Endothelial cell of umbilical vein (primary cell): ENCODE measurements around the gene TPR. TPM values are rescaled to one million over a fixed set of nuclear protein-coding genes. Genes with fewer than 3 reads are reported as not detected.

ENCODE experiments used
- BruUV-seq: library from RNA; stranded (reverse); fragments of 400-500 nt; replicated peaks from 2 replicates; lab custom pipeline; 2021; lab: Mats Ljungman, UMichigan
- CTCF ChIA-PET: fragments of 300-600, 350-600 bp; sonication (Branson Sonifier 250); formaldehyde crosslinking; loops from one replicate; lab custom pipeline; 2021; ENCODE audit warnings: antibody characterized with exemption, inconsistent platforms; lab: Charles Lee
- POLR2A ChIA-PET: fragments of 300-600, 350-600 bp; sonication (Branson Sonifier 250); formaldehyde crosslinking; loops from one replicate; lab custom pipeline; 2021; ENCODE audit warnings: antibody characterized with exemption, inconsistent platforms; lab: Charles Lee
- DNase-seq: peaks from one replicate; pipeline ENCODE4 v3.0.0-alpha.2; 2011; ENCODE audit warnings: low read depth, low spot score
- FAIRE-seq: peaks from 2 replicates; lab custom pipeline; 2011; peaks lifted over from hg19 to GRCh38; lab: Jason Lieb, UNC
- H2AFZ ChIP-seq: 2 replicates; pipeline ENCODE4 v1.6.0; 2012; ENCODE audit warnings: low read depth, low read length, control low read depth, inconsistent platforms
- H3K27ac ChIP-seq: 2 replicates; pipeline ENCODE4 v1.5.1; 2011; ENCODE audit warnings: low read depth, mild to moderate bottlenecking, control low read depth, low read length, moderate library complexity; ENCODE audit not compliant: insufficient read depth
- H3K27me3 ChIP-seq, 2 experiments: 2 replicates each; pipeline versions ENCODE4 v1.6.0 to v1.6.1; 2011; ENCODE audit warnings: low read length in 2 of 2, mixed read lengths in 1 of 2; ENCODE audit not compliant: control insufficient read depth in 2 of 2, insufficient read depth in 2 of 2
- H3K36me3 ChIP-seq, 2 experiments: 2 replicates in 1 of 2; 3 replicates in 1 of 2; pipeline ENCODE4 v1.5.1; 2011; ENCODE audit warnings: low read length in 2 of 2, mild to moderate bottlenecking in 1 of 2, moderate library complexity in 1 of 2; ENCODE audit not compliant: control insufficient read depth in 2 of 2, insufficient read depth in 2 of 2; ENCODE audit errors: extremely low read depth in 1 of 2
- H3K4me1 ChIP-seq: 3 replicates; pipeline ENCODE4 v1.5.1; 2011; ENCODE audit warnings: mild to moderate bottlenecking, low read length; ENCODE audit not compliant: control insufficient read depth, insufficient read depth; ENCODE audit errors: extremely low read depth
- H3K4me2 ChIP-seq: 2 replicates; pipeline ENCODE4 v1.6.1; 2011; ENCODE audit warnings: low read length, control low read depth, mixed read lengths; ENCODE audit not compliant: insufficient read depth
- H3K4me3 ChIP-seq, 3 experiments: fragments of 200-600 bp in 1 of 3; sonication (generic), shearing (Covaris generic) in 1 of 3; replicated peaks in 1 of 3; 2 replicates each; pipeline ENCODE4 v1.5.1; 2011 to 2016; ENCODE audit warnings: control low read depth in 3 of 3, low read length in 3 of 3, mild to moderate bottlenecking in 2 of 3, inconsistent platforms in 1 of 3, low read depth in 1 of 3, moderate library complexity in 1 of 3; ENCODE audit not compliant: insufficient read depth in 1 of 3
- H3K79me2 ChIP-seq: 2 replicates; pipeline ENCODE4 v1.6.0; 2012; ENCODE audit warnings: low read length, inconsistent platforms; ENCODE audit not compliant: control insufficient read depth, insufficient read depth
- H3K9ac ChIP-seq: replicated peaks from 2 replicates; pipeline ENCODE3; 2011; ENCODE audit warnings: low read length, control low read depth; ENCODE audit not compliant: insufficient read depth; ENCODE audit errors: extremely low read depth
- H3K9me1 ChIP-seq: replicated peaks from 3 replicates; pipeline ENCODE4 v1.6.0; 2011; ENCODE audit warnings: mild to moderate bottlenecking, low read length; ENCODE audit not compliant: control insufficient read depth, insufficient read depth; ENCODE audit errors: extremely low read depth
- H3K9me3 ChIP-seq: replicated peaks from 2 replicates; pipeline ENCODE4 v1.5.1; 2012; ENCODE audit warnings: low read length, inconsistent platforms; ENCODE audit not compliant: control insufficient read depth, insufficient read depth
- H4K20me1 ChIP-seq: replicated peaks from 2 replicates; pipeline ENCODE3; 2011; ENCODE audit warnings: mild to moderate bottlenecking, low read length; ENCODE audit not compliant: control insufficient read depth, insufficient read depth; ENCODE audit errors: extremely low read depth
- CTCF ChIP-seq, 2 donors: IDR thresholded peaks; 1 replicate in 1 of 2; 2 replicates in 1 of 2; pipeline ENCODE4 v1.5.1; 2011; ENCODE audit warnings: low read length in 2 of 2, mild to moderate bottlenecking in 2 of 2, moderate library complexity in 2 of 2, control low read depth in 1 of 2, inconsistent platforms in 1 of 2, low read depth in 1 of 2; ENCODE audit not compliant: insufficient read depth in 1 of 2; ENCODE audit errors: extremely low read depth in 1 of 2
- JUN ChIP-seq: IDR thresholded peaks from 2 replicates; pipeline ENCODE4 v1.6.1; 2011; ENCODE audit warnings: borderline replicate concordance, low read depth; ENCODE audit not compliant: insufficient read length, insufficient read depth
- MYC ChIP-seq: IDR thresholded peaks from one replicate; pipeline ENCODE4 v1.6.1; 2011; ENCODE audit warnings: mild to moderate bottlenecking, low read depth, low read length
- POLR2AphosphoS5 ChIP-seq: IDR thresholded peaks from 2 replicates; pipeline ENCODE4 v1.6.1; 2012; ENCODE audit warnings: low read depth, mild to moderate bottlenecking, control low read depth, low read length, moderate library complexity; ENCODE audit not compliant: insufficient read depth
- dilution Hi-C: fragments of 300-500 bp; cut with MboI; formaldehyde crosslinking; loops from one replicate; pipeline ENCODE4 v1.15.0; 2019; ENCODE audit warnings: low sequenced_read_pairs; ENCODE audit not compliant: extremely low pct_ligation_motif_present
- intact Hi-C: fragments of 100-400 bp; cut with micrococcal nuclease; formaldehyde crosslinking; loops from one replicate; pipeline ENCODE4 v1.10.0; 2022
- polyA plus RNA-seq, 4 experiments: library from polyadenylated mRNA; depleted of rRNA in 3 of 4; stranded (reverse) in 3 of 4; unstranded in 1 of 4; fragments of >200 nt; gene quantifications; 2 replicates each; pipeline versions ENCODE4 v1.2.1 to v1.2.3, GENCODE V29; 2011 to 2012; ENCODE audit warnings: missing spikeins in 1 of 4
- total RNA-seq: library from RNA; stranded (reverse); gene quantifications from 2 replicates; pipeline ENCODE4 v1.2.3, GENCODE V29; 2021

TPR gene
- total and polyA plus RNA-seq, 2 donors (not counting 3 experiments of a cell fraction or from before 2014, with no cell fraction given) = 49.4 to 118 TPM

DNA sequence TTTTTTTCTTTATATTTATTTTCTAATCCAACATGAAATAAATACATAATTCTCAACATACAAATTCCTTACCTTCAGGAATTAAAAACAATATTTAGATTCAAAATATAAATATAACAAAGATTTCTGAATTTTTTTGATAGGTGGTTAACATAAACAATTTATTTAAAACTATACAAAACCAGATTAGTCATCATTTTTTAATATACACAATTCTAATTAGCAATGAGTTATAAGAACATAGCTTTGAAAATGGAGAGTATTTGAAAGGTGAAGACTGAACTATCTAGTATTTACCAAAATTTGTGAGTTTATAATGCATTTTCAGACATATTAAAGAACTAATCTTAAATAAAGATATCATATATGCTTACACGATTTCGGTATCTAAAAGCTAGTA is 37.5 kb downstream of the TPR start:
- Histone ChIP-seq H3K27me3 (no peaks in the 10 kb centered on the region), H2AFZ (no peak overlapping the region), H3K4me3 (no peak overlapping the region), H3K4me2 (no peak overlapping the region), H3K9me3 (no peaks in the 10 kb centered on the region), H3K9me1 (no peaks in the 10 kb centered on the region), H3K36me3 (peaks cover 22 to 61% of the 10 kb centered on the region in 2 experiments), H3K4me1 (no peaks in the 10 kb centered on the region), H4K20me1 (peaks cover 3% of the 10 kb centered on the region), H3K9ac (no peak overlapping the region), H3K79me2 (no peaks in the 10 kb centered on the region), H3K27ac (no peak overlapping the region)
- BruUV-seq = no TSS peak
- FAIRE-seq (no peak), DNase-seq (no peak)
- TF ChIP-seq JUN = no peak
- TF ChIP-seq MYC = no peak
- intact Hi-C loops (loop anchor here (5.0 to 10.0 kb wide), 2 partner anchors 35 to 1033 kb away; no protein-coding TSS in a partner anchor), dilution Hi-C loops (no loop called here)
- CTCF ChIA-PET = interaction anchor here (0.8 to 3.3 kb wide), 2 partner anchors 7 to 21 kb away, joined by 3 to 21 read pairs; no protein-coding TSS in a partner anchor
- POLR2A ChIA-PET = no interaction called here

DNA sequence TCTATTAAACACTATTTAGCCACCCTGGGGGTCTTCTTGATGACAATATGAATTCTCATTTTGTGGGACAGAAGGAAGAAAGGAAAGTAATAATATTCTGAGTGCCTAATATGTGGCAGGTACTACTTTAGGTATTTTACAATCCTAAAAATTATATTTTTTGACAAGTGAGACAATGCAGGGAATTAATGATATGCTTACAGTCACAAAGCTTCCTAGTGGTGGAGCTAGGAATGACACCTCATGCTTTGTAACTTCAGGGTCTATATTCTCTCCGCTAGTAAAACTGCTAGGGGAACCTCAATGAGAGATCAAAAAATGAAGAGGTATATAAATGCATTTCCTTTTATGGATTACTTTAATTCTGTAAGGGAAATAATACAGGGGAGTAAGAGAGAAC is 44.3 kb downstream of the TPR start:
- Histone ChIP-seq H3K9me3 (no peaks in the 10 kb centered on the region), H3K9ac (no peak overlapping the region), H4K20me1 (no peaks in the 10 kb centered on the region), H3K79me2 (no peaks in the 10 kb centered on the region), H3K27ac (no peak overlapping the region), H3K36me3 (peaks cover 20 to 46% of the 10 kb centered on the region in 2 experiments), H3K27me3 (no peaks in the 10 kb centered on the region), H3K4me1 (no peaks in the 10 kb centered on the region), H3K9me1 (no peaks in the 10 kb centered on the region), H2AFZ (no peak overlapping the region), H3K4me3 (no peak overlapping the region), H3K4me2 (no peak overlapping the region)
- TF ChIP-seq POLR2AphosphoS5 = no peak
- TF ChIP-seq CTCF (IDR thresholded peaks at IDR 0.05; ENCODE audit: extremely low read depth in 1 of 2, insufficient read depth in 1 of 2, low read depth in 1 of 2, low read length in 2 of 2) = peak; percentile 7 to 17
- intact Hi-C loops (loop anchor here (10.0 kb wide), 1 partner anchor 1026 kb away; no protein-coding TSS in a partner anchor), dilution Hi-C loops (no loop called here)
- POLR2A ChIA-PET = no interaction called here
- CTCF ChIA-PET = interaction anchor here (0.5 to 4.1 kb wide), 9 partner anchors 8 to 1203 kb away, joined by 3 to 34 read pairs (median 12); no protein-coding TSS in a partner anchor
- no TSS peak for BruUV-seq
- FAIRE-seq (no peak), DNase-seq (no peak)
